Hepatocyte (in vitro differentiated cells): ENCODE measurements around the gene CCDC83. TPM values are rescaled to one million over a fixed set of nuclear protein-coding genes. Genes with fewer than 3 reads are reported as not detected.

Experiments
- DNase-seq: peaks from one replicate; pipeline ENCODE4 v3.0.0-alpha.2; 2016; ENCODE audit warnings: low spot score
- H2AFZ ChIP-seq: fragments of 200-600 bp; sonication (generic); 2 replicates; pipeline ENCODE4 v1.6.0; 2016; ENCODE audit warnings: antibody characterized with exemption, mild to moderate bottlenecking
- H3K27ac ChIP-seq: fragments of 200-600 bp; sonication (generic); 2 replicates; pipeline ENCODE4 v1.5.1; 2016; ENCODE audit warnings: mild to moderate bottlenecking
- H3K27me3 ChIP-seq: fragments of 200-600 bp; sonication (generic); 2 replicates; pipeline ENCODE4 v1.6.1; 2016
- H3K36me3 ChIP-seq: fragments of 200-600 bp; sonication (generic); replicated peaks from 2 replicates; pipeline ENCODE4 v1.5.1; 2016; ENCODE audit warnings: low read depth; ENCODE audit not compliant: insufficient read depth
- H3K4me1 ChIP-seq: fragments of 200-600 bp; sonication (generic); 2 replicates; pipeline ENCODE4 v1.5.1; 2016; ENCODE audit warnings: mild to moderate bottlenecking, moderate library complexity; ENCODE audit not compliant: insufficient read depth
- H3K4me2 ChIP-seq: fragments of 200-600 bp; sonication (generic); 2 replicates; pipeline ENCODE4 v1.6.0; 2016
- H3K4me3 ChIP-seq: fragments of 200-600 bp; sonication (generic); 2 replicates; pipeline ENCODE4 v1.5.1; 2016; ENCODE audit warnings: mild to moderate bottlenecking
- H3K79me2 ChIP-seq: fragments of 200-600 bp; sonication (generic); 2 replicates; pipeline ENCODE4 v1.6.0; 2017; ENCODE audit warnings: mild to moderate bottlenecking
- H3K9me2 ChIP-seq: fragments of 200-600 bp; sonication (generic); replicated peaks from 2 replicates; pipeline ENCODE4 v1.6.0; 2017; ENCODE audit warnings: mild to moderate bottlenecking; ENCODE audit not compliant: insufficient read depth
- H3K9me3 ChIP-seq: fragments of 200-600 bp; sonication (generic); 2 replicates; pipeline ENCODE4 v1.5.1; 2016; ENCODE audit warnings: low read depth, mild to moderate bottlenecking
- H4K20me1 ChIP-seq: fragments of 200-600 bp; sonication (generic); 2 replicates; pipeline ENCODE4 v1.6.0; 2016; ENCODE audit warnings: mild to moderate bottlenecking; ENCODE audit not compliant: insufficient read depth, poor library complexity, severe bottlenecking
- EZH2 ChIP-seq: fragments of 200-600 bp; sonication (generic); IDR thresholded peaks from 2 replicates; pipeline ENCODE4 v1.6.1; 2016; ENCODE audit warnings: antibody characterized with exemption, mild to moderate bottlenecking, borderline replicate concordance
- EZH2phosphoT487 ChIP-seq: fragments of 200-600 bp; sonication (generic); IDR thresholded peaks from one replicate; pipeline ENCODE4 v1.6.1; 2018; ENCODE audit warnings: antibody characterized with exemption, mild to moderate bottlenecking, low read depth, moderate library complexity; ENCODE audit not compliant: unreplicated experiment, severe bottlenecking
- WGBS: methylation state at CpG from one replicate; pipeline ENCODE4 v1.1.6; 2016; ENCODE audit warnings: low lambda C conversion rate; ENCODE audit errors: missing lambda C conversion rate; 5-methylcytosine and 5-hydroxymethylcytosine counted together
- polyA plus RNA-seq: library from polyadenylated mRNA; unstranded; fragments of >200 nt; fragmentation: Nextera tagmentation; extraction: Ambion mirVana; gene quantifications from 2 replicates; pipeline ENCODE4 v1.2.1, GENCODE V29; 2016
- total RNA-seq: library from RNA; depleted of rRNA; stranded (reverse); fragments of >200 nt; gene quantifications from 2 replicates; pipeline ENCODE4 v1.2.3, GENCODE V29; 2014
- TF ChIP-seq, protein P1 (sequence below): fragments of 200-600 bp; sonication (generic); IDR thresholded peaks from 2 replicates; pipeline ENCODE4 v1.5.1; 2016; ENCODE audit warnings: antibody characterized with exemption, mild to moderate bottlenecking; ENCODE audit not compliant: poor library complexity

The CCDC83 gene
- total and polyA plus RNA-seq, 2 experiments from 2014 or later: not detected

GRCh38 chr11:85945296-85945695 is 90.1 kb downstream of the CCDC83 start:
- H3K4me3 ChIP-seq: no peak overlapping the region
- H3K27ac ChIP-seq: no peak overlapping the region
- DNase-seq: no peak
- no peaks in the 10 kb centered on the region for H3K79me2 ChIP-seq
- no peaks in the 10 kb centered on the region for H3K4me1 ChIP-seq
- H2AFZ ChIP-seq: no peak overlapping the region
- H3K4me2 ChIP-seq: no peak overlapping the region
- WGBS: 91% methylated on average over 2 of the region's 2 CpGs
- TF ChIP-seq EZH2phosphoT487: no peak
- no peaks in the 10 kb centered on the region for H3K27me3 ChIP-seq
- H3K9me3 ChIP-seq: no peaks in the 10 kb centered on the region
- no peaks in the 10 kb centered on the region for H3K9me2 ChIP-seq
- H3K36me3 ChIP-seq: no peaks in the 10 kb centered on the region
- no peaks in the 10 kb centered on the region for H4K20me1 ChIP-seq

GRCh38 chr11:85945788-85946187 is 90.6 kb downstream of the CCDC83 start:
- DNase-seq: no peak
- Histone ChIP-seq H3K9me3 (no peaks in the 10 kb centered on the region), H3K36me3 (no peaks in the 10 kb centered on the region), H3K27ac (no peak overlapping the region), H4K20me1 (no peaks in the 10 kb centered on the region), H3K4me1 (no peaks in the 10 kb centered on the region), H3K27me3 (no peaks in the 10 kb centered on the region), H3K9me2 (no peaks in the 10 kb centered on the region), H3K4me3 (no peak overlapping the region), H3K4me2 (no peak overlapping the region), H2AFZ (no peak overlapping the region), H3K79me2 (no peaks in the 10 kb centered on the region)
- TF ChIP-seq, protein P1, sequence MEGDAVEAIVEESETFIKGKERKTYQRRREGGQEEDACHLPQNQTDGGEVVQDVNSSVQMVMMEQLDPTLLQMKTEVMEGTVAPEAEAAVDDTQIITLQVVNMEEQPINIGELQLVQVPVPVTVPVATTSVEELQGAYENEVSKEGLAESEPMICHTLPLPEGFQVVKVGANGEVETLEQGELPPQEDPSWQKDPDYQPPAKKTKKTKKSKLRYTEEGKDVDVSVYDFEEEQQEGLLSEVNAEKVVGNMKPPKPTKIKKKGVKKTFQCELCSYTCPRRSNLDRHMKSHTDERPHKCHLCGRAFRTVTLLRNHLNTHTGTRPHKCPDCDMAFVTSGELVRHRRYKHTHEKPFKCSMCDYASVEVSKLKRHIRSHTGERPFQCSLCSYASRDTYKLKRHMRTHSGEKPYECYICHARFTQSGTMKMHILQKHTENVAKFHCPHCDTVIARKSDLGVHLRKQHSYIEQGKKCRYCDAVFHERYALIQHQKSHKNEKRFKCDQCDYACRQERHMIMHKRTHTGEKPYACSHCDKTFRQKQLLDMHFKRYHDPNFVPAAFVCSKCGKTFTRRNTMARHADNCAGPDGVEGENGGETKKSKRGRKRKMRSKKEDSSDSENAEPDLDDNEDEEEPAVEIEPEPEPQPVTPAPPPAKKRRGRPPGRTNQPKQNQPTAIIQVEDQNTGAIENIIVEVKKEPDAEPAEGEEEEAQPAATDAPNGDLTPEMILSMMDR: no peak
- TF ChIP-seq EZH2 (no peak), EZH2phosphoT487 (no peak)

- no peak overlapping the region for H3K4me2 ChIP-seq
- TF ChIP-seq, protein P1: no peak
- H4K20me1 ChIP-seq: no peaks in the 10 kb centered on the region
- H3K4me1 ChIP-seq: no peaks in the 10 kb centered on the region
- H3K4me3 ChIP-seq: no peak overlapping the region
- no peaks in the 10 kb centered on the region for H3K9me2 ChIP-seq
- no peak overlapping the region for H3K27ac ChIP-seq
- no peaks in the 10 kb centered on the region for H3K9me3 ChIP-seq
- H3K27me3 ChIP-seq: no peaks in the 10 kb centered on the region
- no peaks in the 10 kb centered on the region for H3K79me2 ChIP-seq
- H3K36me3 ChIP-seq: no peaks in the 10 kb centered on the region
- no peak for DNase-seq
- no peak overlapping the region for H2AFZ ChIP-seq
Observed at GRCh38 chr11:85946221-85946620, 91.0 kb downstream of the CCDC83 start.

DNA sequence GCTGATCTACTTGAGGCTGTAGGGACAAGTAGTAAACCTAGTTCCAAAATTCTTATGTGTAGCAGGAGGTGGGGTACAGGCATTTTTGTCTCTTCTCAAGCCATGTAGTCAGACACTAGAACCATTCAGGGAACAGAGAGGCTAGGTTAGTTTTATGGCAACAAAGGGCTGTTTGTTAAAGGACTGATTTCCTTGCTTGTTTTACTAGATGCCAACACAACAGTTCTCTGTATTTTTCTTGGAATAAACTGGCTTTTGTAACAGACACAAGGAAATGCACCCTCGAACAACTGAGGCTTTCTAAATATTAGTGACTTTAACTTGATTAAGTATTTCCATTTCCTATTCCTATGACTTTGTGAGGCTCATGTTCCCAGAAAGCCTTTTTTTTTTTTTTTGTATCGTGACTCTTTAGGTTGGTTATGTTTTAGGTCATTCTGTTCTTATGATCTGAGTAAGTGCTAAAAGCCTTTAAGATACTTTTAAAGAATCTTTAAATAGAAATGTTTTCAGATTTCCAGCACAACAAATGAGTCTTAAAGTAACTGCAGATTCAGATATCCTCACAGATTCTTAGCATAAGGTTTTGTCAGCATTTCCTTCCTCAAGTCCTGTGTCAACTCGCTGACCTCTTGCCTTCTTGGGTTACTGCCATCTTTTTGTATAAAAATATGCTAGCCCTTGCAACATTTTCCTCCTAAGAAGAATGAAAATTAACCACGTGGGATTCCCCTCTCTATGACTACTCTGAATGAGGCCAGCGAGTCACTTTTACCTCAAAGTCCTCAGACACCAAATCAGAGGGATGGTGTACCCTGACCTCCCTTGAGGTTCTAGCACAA is 92.5 kb downstream of the CCDC83 start:
- Histone ChIP-seq H3K4me2 (no peak overlapping the region), H3K27ac (peak overlapping the region; percentile 17), H3K27me3 (no peaks in the 10 kb centered on the region), H4K20me1 (no peaks in the 10 kb centered on the region), H3K9me3 (no peaks in the 10 kb centered on the region), H2AFZ (no peak overlapping the region), H3K4me3 (no peak overlapping the region), H3K36me3 (no peaks in the 10 kb centered on the region), H3K79me2 (no peaks in the 10 kb centered on the region), H3K9me2 (no peaks in the 10 kb centered on the region), H3K4me1 (no peaks in the 10 kb centered on the region)
- WGBS: 68% methylated on average over 5 of the region's 5 CpGs
- TF ChIP-seq, protein P1: no peak
- TF ChIP-seq EZH2phosphoT487: no peak
- TF ChIP-seq EZH2: no peak
- DNase-seq: peak; percentile 19
